Ovary (tissue), 3 donors: ENCODE results near the gene HSD11B1L.

Experiments
- POLR2A ChIP-seq: fragments of 450-650 bp; IDR thresholded peaks from one replicate; pipeline ENCODE4 v1.6.1; 2017; ENCODE audit warnings: antibody characterized with exemption, mild to moderate bottlenecking, moderate library complexity
- TF ChIP-seq, protein P1 (sequence below), 3 donors: fragments of 450-650 bp in 2 of 3; fragments of 200-600 bp in 1 of 3; IDR thresholded peaks; one replicate each; pipeline versions ENCODE4 v1.5.1 to v1.8.0; 2016 to 2022; ENCODE audit warnings: antibody characterized with exemption in 3 of 3, mild to moderate bottlenecking in 1 of 3
- donor health status: DM: no; HTN: no; CAD: no.

GRCh38 chr19:5642204-5642603, 38.6 kb upstream of the HSD11B1L start:
- TF ChIP-seq, protein P1, sequence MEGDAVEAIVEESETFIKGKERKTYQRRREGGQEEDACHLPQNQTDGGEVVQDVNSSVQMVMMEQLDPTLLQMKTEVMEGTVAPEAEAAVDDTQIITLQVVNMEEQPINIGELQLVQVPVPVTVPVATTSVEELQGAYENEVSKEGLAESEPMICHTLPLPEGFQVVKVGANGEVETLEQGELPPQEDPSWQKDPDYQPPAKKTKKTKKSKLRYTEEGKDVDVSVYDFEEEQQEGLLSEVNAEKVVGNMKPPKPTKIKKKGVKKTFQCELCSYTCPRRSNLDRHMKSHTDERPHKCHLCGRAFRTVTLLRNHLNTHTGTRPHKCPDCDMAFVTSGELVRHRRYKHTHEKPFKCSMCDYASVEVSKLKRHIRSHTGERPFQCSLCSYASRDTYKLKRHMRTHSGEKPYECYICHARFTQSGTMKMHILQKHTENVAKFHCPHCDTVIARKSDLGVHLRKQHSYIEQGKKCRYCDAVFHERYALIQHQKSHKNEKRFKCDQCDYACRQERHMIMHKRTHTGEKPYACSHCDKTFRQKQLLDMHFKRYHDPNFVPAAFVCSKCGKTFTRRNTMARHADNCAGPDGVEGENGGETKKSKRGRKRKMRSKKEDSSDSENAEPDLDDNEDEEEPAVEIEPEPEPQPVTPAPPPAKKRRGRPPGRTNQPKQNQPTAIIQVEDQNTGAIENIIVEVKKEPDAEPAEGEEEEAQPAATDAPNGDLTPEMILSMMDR (IDR thresholded peaks at IDR 0.05): no peak
- TF ChIP-seq POLR2A: no peak
